NCI-H82 treated with DMSO at 0.1 percent for 48 hours (cell line): ENCODE results near the gene TDO2.
"Not testable (repeated sequence)": the region's sequence is repeated elsewhere in the genome, so short reads cannot be mapped to it uniquely, and the experiment has no call there.

Experiments used
- DNase-seq: peaks from one replicate; lab custom pipeline; 2025; ENCODE audit not compliant: unreplicated experiment; lab: John Stamatoyannopoulos, UW

Gene TDO2

DNA sequence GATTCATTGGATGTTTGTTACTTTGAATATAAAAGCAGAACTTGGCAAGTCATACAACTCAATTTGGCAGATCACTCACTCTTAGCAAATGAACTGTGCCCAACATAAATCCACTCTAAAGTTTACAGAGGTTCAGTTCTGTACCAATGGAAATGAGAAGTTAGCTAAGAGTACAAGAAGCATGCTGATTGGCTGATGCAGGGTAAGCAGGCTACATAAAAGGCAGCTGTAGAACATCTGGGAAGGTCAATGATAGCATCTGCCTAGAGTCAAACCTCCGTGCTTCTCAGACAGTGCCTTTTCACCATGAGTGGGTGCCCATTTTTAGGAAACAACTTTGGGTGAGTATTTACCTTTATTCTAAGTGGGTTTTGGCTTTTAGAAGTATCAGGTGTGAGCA is at the start of gene TDO2:
Gene TDO2 (plus strand): TSS at position 244 of the 400 bp plus-strand sequence. CDS start 63 bp downstream, at position 307.
- DNase-seq, result no peak

GRCh38 chr4:155854582-155855226 is 48.8 kb upstream of the TDO2 start:
- DNase-seq, result no peak

GRCh38 chr4:155855897-155856296 is 47.6 kb upstream of the TDO2 start:
- no peak for DNase-seq

GRCh38 chr4:155866177-155866576 is 37.3 kb upstream of the TDO2 start, which contains the start of gene ASIC5:
ASIC5 (minus strand) TSS chr4:155866277; CDS start chr4:155866226, 51 bp downstream.
- no peak for DNase-seq

GRCh38 chr4:155875878-155876277 is 27.6 kb upstream of the TDO2 start:
- DNase-seq, result no peak

- no peak for DNase-seq
Measured at GRCh38 chr4:155877971-155878370, 25.5 kb upstream of the TDO2 start.

GRCh38 chr4:155878611-155879010 is 24.9 kb upstream of the TDO2 start:
- DNase-seq, result no peak

GRCh38 chr4:155879767-155880166 is 23.7 kb upstream of the TDO2 start:
- no peak for DNase-seq

GRCh38 chr4:155881555-155881954 is 21.9 kb upstream of the TDO2 start:
- DNase-seq, result no peak

DNA sequence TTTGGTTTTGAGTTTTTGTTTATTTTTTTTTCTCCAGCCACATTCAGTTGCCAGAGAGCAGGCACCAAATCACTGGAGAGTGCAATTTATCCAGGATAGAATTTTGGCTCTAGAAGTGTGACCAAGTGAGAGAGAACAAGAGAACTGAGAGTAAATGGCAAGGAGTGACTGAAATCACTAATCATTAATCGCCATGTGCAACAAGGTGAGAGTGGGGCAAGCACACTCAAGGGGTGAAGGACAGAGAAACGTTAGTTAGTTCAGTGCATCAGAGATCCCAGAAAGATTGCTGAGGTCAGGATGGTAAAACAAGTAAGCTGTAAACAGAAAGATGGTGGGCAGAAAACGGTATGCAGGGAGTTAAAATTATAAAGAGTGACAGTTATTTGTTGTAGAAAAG is 19.6 kb upstream of the TDO2 start:
- DNase-seq, result no peak

DNA sequence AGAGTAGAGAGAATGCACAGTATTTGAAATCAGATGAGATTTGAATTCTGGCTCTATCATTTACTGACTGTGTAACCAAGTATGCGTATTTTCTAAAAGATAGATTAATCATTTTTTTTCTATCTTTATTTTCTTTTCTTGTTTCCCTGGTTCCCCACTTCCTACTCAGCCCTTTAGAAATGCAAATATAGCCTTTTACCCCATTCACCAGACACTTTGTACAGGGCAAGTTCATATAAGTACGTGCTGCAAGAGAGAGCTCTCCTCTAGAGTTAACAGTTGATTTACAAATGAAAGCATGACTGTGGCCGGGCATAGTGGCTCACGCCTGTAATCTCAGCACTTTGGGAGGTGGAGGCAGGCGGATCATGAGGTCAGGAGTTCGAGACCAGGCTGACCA is 17.8 kb upstream of the TDO2 start:
- no peak for DNase-seq

DNA sequence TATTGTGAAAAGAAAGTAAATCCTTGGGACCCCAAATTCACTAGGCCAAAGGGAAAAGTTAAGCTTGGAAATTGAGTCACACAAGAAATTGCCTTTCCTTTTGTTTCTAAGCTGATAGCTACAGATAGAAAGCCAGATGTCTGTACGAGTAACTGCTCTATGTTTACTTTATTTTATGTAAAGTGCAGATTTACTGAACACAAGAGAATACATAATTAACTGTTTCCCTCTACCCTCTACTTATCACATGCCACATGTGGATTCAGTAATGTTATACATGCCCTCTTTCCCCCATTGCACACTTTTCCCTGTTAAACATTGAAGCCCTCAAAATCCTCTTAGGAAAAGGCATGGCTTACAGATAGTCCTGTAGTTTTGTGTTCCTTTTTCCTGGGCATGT is 16.5 kb upstream of the TDO2 start:
- no peak for DNase-seq

GRCh38 chr4:155887847-155888570 is 15.5 kb upstream of the TDO2 start:
- DNase-seq, result no peak

DNA sequence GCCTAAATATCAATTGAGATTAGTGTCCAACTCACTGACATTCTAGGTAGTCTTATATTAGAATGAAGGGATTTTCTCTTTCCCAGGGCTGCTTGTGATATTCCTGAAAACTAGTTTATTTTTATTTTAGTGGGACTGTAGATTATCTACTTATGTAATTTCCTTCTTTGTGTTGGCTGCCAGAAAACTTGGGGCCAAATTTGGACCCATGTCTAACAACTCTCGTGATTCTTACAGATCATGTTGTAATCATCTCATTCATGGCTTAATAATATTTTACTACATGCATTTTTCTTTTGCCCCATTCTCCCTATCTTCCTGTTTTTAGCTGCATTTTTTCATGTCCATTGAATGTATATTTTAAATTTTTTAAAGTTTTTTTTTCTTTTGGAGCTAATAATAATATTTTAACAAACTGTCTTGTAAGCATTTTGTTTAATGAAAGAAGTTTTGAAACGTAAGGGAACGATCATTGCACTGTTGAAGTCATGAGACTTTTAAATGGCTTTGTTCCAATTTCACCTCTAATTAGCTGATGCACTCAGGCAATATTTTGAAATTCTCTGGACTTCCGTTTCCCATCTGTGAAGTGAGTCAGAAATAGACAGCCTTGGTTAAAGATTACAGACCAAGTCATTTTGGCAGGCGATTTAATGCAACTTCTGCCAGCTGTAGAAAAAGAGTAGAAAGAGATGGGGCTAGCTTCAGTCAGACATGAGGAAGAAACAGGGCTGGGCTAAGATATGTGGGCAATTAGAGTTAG is 14.3 kb upstream of the TDO2 start:
- no peak for DNase-seq

DNA sequence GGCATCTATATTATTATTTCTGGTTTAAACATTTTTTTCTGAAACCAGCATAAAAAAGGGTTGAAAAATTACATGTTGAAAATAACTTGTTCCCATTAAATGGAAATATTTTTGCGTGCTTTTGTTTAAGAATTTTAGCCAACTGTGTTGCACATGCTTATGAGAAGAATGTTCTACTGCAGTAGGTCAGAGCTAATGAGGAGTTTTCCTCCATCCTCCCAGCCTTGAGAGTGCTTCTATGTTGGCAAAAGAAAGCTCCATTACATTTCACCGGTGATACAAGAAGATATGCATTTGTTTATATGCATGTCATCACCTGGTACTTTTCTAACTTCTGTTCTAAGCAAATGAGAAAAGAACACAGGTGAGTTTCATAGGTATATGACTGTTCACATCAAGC is 13.6 kb upstream of the TDO2 start:
- no peak for DNase-seq

DNA sequence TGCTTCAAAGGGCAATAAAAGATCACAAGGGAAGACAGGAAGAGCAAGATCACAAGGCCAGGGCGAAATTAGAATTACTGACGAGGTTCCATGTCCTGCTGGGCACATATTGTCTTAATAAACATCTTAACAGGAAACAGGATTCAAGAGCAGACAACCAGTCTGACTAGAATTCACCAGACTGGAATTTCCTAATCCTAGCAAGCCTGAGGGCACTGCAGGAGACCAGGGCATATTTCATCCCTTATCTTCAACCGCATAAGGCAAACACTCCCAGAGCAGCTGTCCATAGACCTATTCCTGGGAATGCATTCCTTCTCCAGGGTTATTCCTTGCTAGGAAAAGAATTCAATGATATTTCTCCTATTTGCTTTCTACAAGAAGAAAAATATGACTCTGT is 12.4 kb upstream of the TDO2 start:
- DNase-seq, result no peak

DNA sequence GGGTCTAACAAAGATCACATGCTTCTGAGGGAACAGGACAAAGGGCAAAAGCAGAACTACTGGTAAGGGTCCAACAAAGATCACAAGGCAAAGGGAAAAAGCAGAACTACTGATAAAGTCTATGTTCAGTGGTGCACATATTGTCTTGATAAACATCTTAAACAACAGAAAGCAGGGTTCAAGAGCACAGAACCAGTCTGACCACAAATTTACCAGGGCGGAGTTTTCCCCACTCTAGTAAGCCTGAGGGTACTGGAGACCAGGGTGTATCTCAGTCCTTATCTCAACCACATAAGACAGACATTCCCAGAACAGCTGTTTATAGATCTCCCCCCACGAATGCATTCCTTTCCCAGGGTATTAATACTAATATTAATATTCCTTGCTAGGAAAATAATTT is 5.1 kb upstream of the TDO2 start:
- not testable (repeated sequence) for DNase-seq

DNA sequence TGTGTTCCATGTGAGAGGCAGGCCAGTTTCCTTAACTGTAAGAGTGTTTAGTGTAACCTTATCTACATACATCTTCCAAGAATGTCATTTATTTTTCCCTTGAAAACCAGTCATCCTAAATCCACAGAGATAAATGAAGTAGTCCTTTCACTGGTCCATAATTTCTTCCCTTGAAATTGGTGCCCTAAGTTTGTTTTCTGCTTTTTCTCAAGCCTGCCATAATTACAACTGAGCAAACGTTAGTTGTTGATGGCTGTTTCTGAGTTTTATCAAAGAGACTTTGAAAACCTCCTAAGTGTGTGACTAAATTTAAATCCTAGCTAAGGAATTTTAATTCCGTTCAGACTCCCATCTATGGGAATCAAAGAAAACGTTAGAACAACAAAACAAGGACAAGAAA is 3.6 kb upstream of the TDO2 start:
- no peak for DNase-seq

DNA sequence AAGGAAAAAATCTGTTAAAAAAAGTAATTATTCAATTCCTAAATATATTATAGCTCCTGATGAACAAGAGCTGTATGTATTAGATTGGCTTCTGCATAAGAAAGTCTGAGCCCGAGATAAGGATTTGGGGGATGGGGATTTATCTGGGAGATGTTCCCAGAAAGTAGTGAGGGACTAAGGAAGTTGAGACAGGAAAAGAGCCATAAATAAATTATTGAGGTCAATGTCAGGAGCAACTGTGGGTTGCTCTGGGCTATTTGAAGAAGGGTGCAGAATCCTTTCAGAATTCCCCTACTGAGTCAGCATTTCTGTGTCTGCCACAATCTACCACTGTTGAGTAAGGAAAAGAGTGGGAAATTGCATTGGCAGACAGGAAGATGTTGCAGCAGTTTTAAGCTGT is 3.1 kb upstream of the TDO2 start:
- no peak for DNase-seq

DNA sequence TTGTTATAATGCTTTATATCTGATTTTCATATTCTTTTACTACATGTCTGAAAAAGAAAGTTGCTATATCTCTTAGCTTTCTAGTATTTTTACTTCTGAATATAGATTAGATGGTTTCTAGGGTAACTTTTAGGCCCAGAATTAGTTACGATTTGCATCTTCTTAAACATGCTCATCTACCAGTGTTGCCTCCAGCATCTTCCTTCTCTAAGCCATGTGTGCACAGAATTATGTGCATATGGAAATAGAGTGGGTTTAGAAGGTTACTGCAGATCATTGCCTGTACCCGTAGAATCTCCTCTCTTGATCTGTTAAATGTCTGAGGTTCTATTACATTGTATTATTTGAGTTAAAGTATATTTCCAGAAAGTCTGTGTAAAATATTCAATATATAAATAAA is 2.5 kb upstream of the TDO2 start:
- no peak for DNase-seq

DNA sequence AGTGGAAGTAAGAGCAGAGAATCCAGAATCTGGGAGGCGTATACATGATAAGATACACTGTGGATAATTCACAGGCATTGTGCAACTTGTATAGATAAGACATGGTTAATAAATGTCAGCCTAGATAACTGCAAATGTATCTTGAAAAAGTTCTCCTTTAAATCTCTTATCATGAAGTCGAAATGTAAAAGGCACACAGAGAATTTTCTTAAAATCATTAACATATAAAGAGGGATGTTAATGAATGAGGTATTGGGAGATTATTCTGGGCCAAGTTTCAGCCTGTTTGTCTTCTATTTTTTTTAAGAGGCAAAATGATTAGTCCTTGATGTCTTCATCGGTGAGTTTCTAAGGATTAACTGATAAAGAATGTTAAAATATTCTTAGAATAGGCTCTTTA is 835 bp downstream of the TDO2 start:
- no peak for DNase-seq
